GM12878 (cell line): ENCODE measurements around the gene TEKT5. TPM values are rescaled to one million over a fixed set of nuclear protein-coding genes. Genes with fewer than 3 reads are reported as not detected.

Source experiments
- ATAC-seq: fragments of 200-7000 bp; cut with Tn5 transposase; 3 replicates; pipeline ENCODE4 v1.9.1; 2020; ENCODE audit warnings: mild to moderate bottlenecking, moderate library complexity
- BruUV-seq: library from RNA; stranded (reverse); fragments of 400-500 nt; replicated peaks from 2 replicates; lab custom pipeline; 2021; lab: Mats Ljungman, UMichigan
- CTCF ChIA-PET: fragments of 300-600 bp; sonication (Branson Sonifier 250); formaldehyde crosslinking; extraction: SDS; loops from one replicate; lab custom pipeline; 2021; ENCODE audit warnings: inconsistent platforms; lab: Yijun Ruan, JAX
- POLR2A ChIA-PET: fragments of 350-600 bp; formaldehyde crosslinking; extraction: SDS; loops from one replicate; lab custom pipeline; 2021; ENCODE audit warnings: inconsistent platforms; lab: Charles Lee
- RAD21 ChIA-PET: fragments of 300-600 bp; sonication (Branson Sonifier 250); formaldehyde crosslinking; loops from one replicate; lab custom pipeline; 2023; ENCODE audit warnings: antibody characterized with exemption; ENCODE audit not compliant: unreplicated experiment; lab: Charles Lee
- SMC1A ChIA-PET: fragments of 300-600 bp; sonication (Branson Sonifier 250); formaldehyde crosslinking; loops from one replicate; lab custom pipeline; 2023; ENCODE audit not compliant: unreplicated experiment, uncharacterized antibody; lab: Charles Lee
- DNase-seq: peaks from one replicate; pipeline ENCODE4 v3.0.0-alpha.2; 2011; ENCODE audit warnings: low read depth, low spot score
- FAIRE-seq: peaks from 3 replicates; lab custom pipeline; 2011; peaks lifted over from hg19 to GRCh38; lab: Jason Lieb, UNC
- H2AFZ ChIP-seq: 2 replicates; pipeline ENCODE4 v1.6.0; 2011; ENCODE audit warnings: low read depth, low read length, control low read depth; ENCODE audit not compliant: control insufficient read depth
- H3K27ac ChIP-seq: 2 replicates; pipeline ENCODE4 v1.5.1; 2011; ENCODE audit warnings: control low read depth; ENCODE audit not compliant: control insufficient read depth, insufficient read depth
- H3K27me3 ChIP-seq, 2 experiments: replicated peaks in 1 of 2; 2 replicates each; pipeline versions ENCODE4 v1.6.0 to v1.6.1; 2011; ENCODE audit warnings: low read length in 1 of 2; ENCODE audit not compliant: control insufficient read depth in 2 of 2, insufficient read depth in 2 of 2
- H3K36me3 ChIP-seq, 2 experiments: 2 replicates each; pipeline ENCODE4 v1.5.1; 2011; ENCODE audit warnings: low read length in 1 of 2; ENCODE audit not compliant: control insufficient read depth in 2 of 2, insufficient read depth in 2 of 2
- H3K4me1 ChIP-seq: 2 replicates; pipeline ENCODE4 v1.6.1; 2011; ENCODE audit warnings: mild to moderate bottlenecking, low read length, moderate library complexity, mixed read lengths; ENCODE audit not compliant: control insufficient read depth, insufficient read depth
- H3K4me2 ChIP-seq: 2 replicates; pipeline ENCODE4 v1.6.0; 2011; ENCODE audit warnings: control low read depth; ENCODE audit not compliant: control insufficient read depth, insufficient read depth
- H3K4me3 ChIP-seq: fragments of 200-600 bp; sonication (generic); 2 replicates; pipeline ENCODE4 v1.5.1; 2016
- H3K79me2 ChIP-seq: 2 replicates; pipeline ENCODE4 v1.6.0; 2011; ENCODE audit warnings: low read length; ENCODE audit not compliant: control insufficient read depth, insufficient read depth
- H3K9ac ChIP-seq: 2 replicates; pipeline ENCODE4 v1.8.0; 2011; ENCODE audit warnings: low read length, control low read depth, mixed read lengths; ENCODE audit not compliant: control insufficient read depth, insufficient read depth
- H3K9me3 ChIP-seq: replicated peaks from 3 replicates; pipeline ENCODE4 v1.5.1; 2011; ENCODE audit warnings: mild to moderate bottlenecking, low read length; ENCODE audit not compliant: control insufficient read depth, insufficient read depth
- H4K20me1 ChIP-seq: 2 replicates; pipeline ENCODE4 v1.6.0; 2011; ENCODE audit not compliant: control insufficient read depth, insufficient read depth
- CREB1 ChIP-seq: IDR thresholded peaks from 2 replicates; pipeline ENCODE4 v1.6.1; 2012; ENCODE audit warnings: low read depth, mild to moderate bottlenecking, inconsistent platforms
- LARP7 ChIP-seq: fragments of 450-650 bp; IDR thresholded peaks from 2 replicates; pipeline ENCODE4 v1.6.1; 2017; ENCODE audit warnings: mild to moderate bottlenecking
- NFIC ChIP-seq: IDR thresholded peaks from 2 replicates; pipeline ENCODE4 v1.6.1; 2012; ENCODE audit warnings: low read depth, mild to moderate bottlenecking, inconsistent platforms, low read length, moderate library complexity
- NFXL1 ChIP-seq: fragments of 450-650 bp; IDR thresholded peaks from 2 replicates; pipeline ENCODE4 v1.6.1; 2017; ENCODE audit warnings: antibody characterized with exemption, mild to moderate bottlenecking, borderline replicate concordance
- RFX5 ChIP-seq: IDR thresholded peaks from 2 replicates; pipeline ENCODE4 v1.6.1; 2011; ENCODE audit warnings: low read depth, low read length, improper control_type of control experiment
- SMAD5 ChIP-seq: IDR thresholded peaks from 2 replicates; pipeline ENCODE4 v1.6.1; 2016; ENCODE audit warnings: antibody characterized with exemption, low read depth
- SMC3 ChIP-seq: IDR thresholded peaks from 2 replicates; pipeline ENCODE4 v1.6.1; 2011; ENCODE audit warnings: low read length, improper control_type of control experiment, borderline replicate concordance
- SREBF1 ChIP-seq: IDR thresholded peaks from 2 replicates; pipeline ENCODE4 v1.6.1; 2012; ENCODE audit warnings: mild to moderate bottlenecking, low read length
- SREBF2 ChIP-seq: IDR thresholded peaks from 2 replicates; pipeline ENCODE4 v1.6.1; 2012; ENCODE audit warnings: mild to moderate bottlenecking, low read length
- ZNF217 ChIP-seq: fragments of 450-650 bp; IDR thresholded peaks from 2 replicates; pipeline ENCODE4 v1.6.1; 2017; ENCODE audit warnings: antibody characterized with exemption, mild to moderate bottlenecking
- ZNF384 ChIP-seq: IDR thresholded peaks from 2 replicates; pipeline ENCODE4 v1.6.1; 2012; ENCODE audit warnings: low read depth, mild to moderate bottlenecking, low read length, improper control_type of control experiment, borderline replicate concordance
- ZSCAN29 ChIP-seq: fragments of 450-650 bp; IDR thresholded peaks from 2 replicates; pipeline ENCODE4 v1.6.1; 2017; ENCODE audit warnings: mild to moderate bottlenecking, moderate library complexity
- WGBS: methylation state at CpG from one replicate; pipeline ENCODE4 v1.1.6; 2016; ENCODE audit warnings: low lambda C conversion rate; ENCODE audit not compliant: insufficient replicate concordance, insufficient coverage; ENCODE audit errors: missing lambda C conversion rate; 5-methylcytosine and 5-hydroxymethylcytosine counted together
- in situ Hi-C: fragments of 300-500 bp; cut with MboI; formaldehyde crosslinking; loops from 9 replicates; pipeline ENCODE4 v1.14.3; 2018; ENCODE audit warnings: mixed read lengths
- intact Hi-C: fragments of 100-400 bp; cut with micrococcal nuclease; formaldehyde crosslinking; loops from one replicate; pipeline ENCODE4 v1.14.2; 2022; ENCODE audit not compliant: unreplicated experiment
- polyA plus RNA-seq, 11 experiments: library from polyadenylated mRNA; depleted of rRNA in 4 of 11; unstranded in 6 of 11; stranded (reverse) in 5 of 11; fragments of >200 nt; fragmentation: Nextera tagmentation in 4 of 11; fragmentation: Illumina TruSeq in 1 of 11; extraction: Ambion mirVana in 4 of 11; extraction: Trizol in 1 of 11; gene quantifications; 1 replicate in 1 of 11; 2 replicates in 10 of 11; pipeline versions ENCODE4 v1.2.1 to v1.2.3, GENCODE V29; 2011 to 2016; ENCODE audit warnings: inconsistent platforms in 2 of 11, missing spikeins in 2 of 11, low read depth in 1 of 11
- total RNA-seq, 4 experiments: library from RNA; depleted of rRNA in 3 of 4; stranded (reverse); fragments of >200 nt in 3 of 4; fragmentation: Illumina TruSeq in 1 of 4; extraction: Trizol in 1 of 4; gene quantifications; 2 replicates each; pipeline versions ENCODE4 v1.2.1 to v1.2.3, GENCODE V29; 2013 to 2021
- TF ChIP-seq, protein P1 (sequence below): fragments of 450-650 bp; formaldehyde crosslinking; IDR thresholded peaks from 2 replicates; pipeline ENCODE4 v1.5.0; 2022; ENCODE audit warnings: mild to moderate bottlenecking, missing genetic modification characterization
- TF ChIP-seq, protein P2 (sequence below), 3 experiments: IDR thresholded peaks in 2 of 3; conservative IDR thresholded peaks in 1 of 3; 2 replicates each; pipeline ENCODE4 v1.5.1; 2011; ENCODE audit warnings: low read depth in 3 of 3, low read length in 3 of 3, mild to moderate bottlenecking in 3 of 3, control low read depth in 2 of 3, moderate library complexity in 2 of 3, inconsistent platforms in 1 of 3, mixed read lengths in 1 of 3; ENCODE audit not compliant: control insufficient read depth in 2 of 3, insufficient read depth in 1 of 3; ENCODE audit errors: extremely low read depth in 1 of 3
- TF ChIP-seq, protein P3 (sequence below): IDR thresholded peaks from 2 replicates; pipeline ENCODE4 v1.6.1; 2011; ENCODE audit warnings: low read depth, mild to moderate bottlenecking, low read length, moderate library complexity, borderline replicate concordance; ENCODE audit errors: extremely low read depth

TEKT5 gene
- total and polyA plus RNA-seq, 10 of the 15 experiments (the other 5 are each of a cell fraction or from before 2014, with no cell fraction given): 0.19 to 2.2 (median 0.68) TPM; not detected in 1

DNA sequence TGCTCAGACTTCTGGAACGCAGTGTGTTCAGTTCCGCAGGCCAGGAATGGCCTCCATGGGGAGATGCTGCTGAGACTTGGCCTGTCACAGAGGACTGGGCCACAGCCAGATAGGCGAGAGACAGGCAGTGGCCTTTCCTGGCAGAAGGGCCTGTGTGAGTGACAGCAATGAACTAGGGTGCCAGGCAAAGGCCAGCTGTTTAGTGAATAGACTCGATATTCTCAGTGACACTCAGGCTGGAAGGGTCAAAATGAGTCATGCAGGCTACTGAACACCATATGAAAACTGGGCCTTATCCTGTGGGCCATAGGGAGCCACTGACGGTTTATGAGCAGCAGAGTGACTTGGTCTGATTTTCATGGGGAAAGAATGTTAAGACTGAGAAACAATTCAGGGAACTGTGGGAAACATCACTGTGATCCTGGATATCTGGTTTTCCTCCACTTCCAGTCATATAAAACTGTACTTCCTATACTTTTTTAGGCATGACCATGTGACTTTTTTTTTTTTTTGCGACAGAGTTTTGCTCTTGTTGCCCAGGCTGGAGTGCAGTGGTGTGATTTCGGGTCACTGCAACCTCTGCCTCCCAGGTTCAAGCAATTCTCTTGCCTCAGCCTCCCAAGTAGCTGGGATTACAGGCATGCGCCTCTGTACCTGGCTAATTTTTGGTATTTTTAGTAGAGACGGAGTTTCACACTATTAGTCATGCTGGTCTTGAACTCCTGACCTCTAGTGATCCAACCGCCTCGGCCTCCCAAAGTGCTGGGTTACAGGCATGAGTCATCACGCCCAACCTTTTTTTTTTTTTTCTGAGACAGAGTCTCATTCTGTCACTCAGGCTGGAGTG is 43.7 kb upstream of the TEKT5 start:
- Histone ChIP-seq H3K27ac (peak overlapping the region; percentile 82), H3K79me2 (no peaks in the 10 kb centered on the region; the same call in 1 of the 2 replicates), H3K36me3 (no peaks in the 10 kb centered on the region), H3K9ac (peak overlapping the region; percentile 33), H3K4me2 (peak overlapping the region; percentile 69), H4K20me1 (no peaks in the 10 kb centered on the region), H3K4me3 (peak overlapping the region; percentile 37; the same call in 1 of the 2 replicates), H3K27me3 (no peaks in the 10 kb centered on the region), H2AFZ (peak overlapping the region; percentile 46), H3K4me1 (peaks cover 46% of the 10 kb centered on the region), H3K9me3 (no peaks in the 10 kb centered on the region)
- intact Hi-C loops (loop anchor here (2.0 to 5.0 kb wide), 4 partner anchors 74 to 426 kb away; partner anchors contain the start of genes ATF7IP2 and CIITA), in situ Hi-C loops (loop anchor here (5.0 to 10.0 kb wide), 4 partner anchors 226 to 1594 kb away; no protein-coding TSS in a partner anchor)
- WGBS: under 1% methylated on average over 11 of the region's 12 CpGs
- ChIA-PET SMC1A (interaction anchor here (0.9 to 6.0 kb wide), 23 partner anchors 14 to 424 kb away, joined by 3 to 104 read pairs (median 5); partner anchors contain the start of gene CIITA), RAD21 (interaction anchor here (0.6 to 5.6 kb wide), 36 partner anchors 15 to 912 kb away, joined by 3 to 85 read pairs (median 4); partner anchors contain the start of gene CIITA), CTCF (interaction anchor here (0.7 to 7.7 kb wide), 25 partner anchors 27 to 424 kb away, joined by 3 to 191 read pairs (median 5); partner anchors contain the start of gene CIITA), POLR2A (interaction anchor here (0.6 to 4.0 kb wide), 13 partner anchors 15 to 403 kb away, joined by 3 to 25 read pairs (median 5); partner anchors contain the start of gene CIITA)
- ATAC-seq (peak; percentile 84), DNase-seq (peak; percentile 82), FAIRE-seq (peak; percentile 77)
- no TSS peak for BruUV-seq
- peak; percentile 55 for TF ChIP-seq ZNF384
- TF ChIP-seq ZNF217: peak; percentile 96
- TF ChIP-seq, protein P1, sequence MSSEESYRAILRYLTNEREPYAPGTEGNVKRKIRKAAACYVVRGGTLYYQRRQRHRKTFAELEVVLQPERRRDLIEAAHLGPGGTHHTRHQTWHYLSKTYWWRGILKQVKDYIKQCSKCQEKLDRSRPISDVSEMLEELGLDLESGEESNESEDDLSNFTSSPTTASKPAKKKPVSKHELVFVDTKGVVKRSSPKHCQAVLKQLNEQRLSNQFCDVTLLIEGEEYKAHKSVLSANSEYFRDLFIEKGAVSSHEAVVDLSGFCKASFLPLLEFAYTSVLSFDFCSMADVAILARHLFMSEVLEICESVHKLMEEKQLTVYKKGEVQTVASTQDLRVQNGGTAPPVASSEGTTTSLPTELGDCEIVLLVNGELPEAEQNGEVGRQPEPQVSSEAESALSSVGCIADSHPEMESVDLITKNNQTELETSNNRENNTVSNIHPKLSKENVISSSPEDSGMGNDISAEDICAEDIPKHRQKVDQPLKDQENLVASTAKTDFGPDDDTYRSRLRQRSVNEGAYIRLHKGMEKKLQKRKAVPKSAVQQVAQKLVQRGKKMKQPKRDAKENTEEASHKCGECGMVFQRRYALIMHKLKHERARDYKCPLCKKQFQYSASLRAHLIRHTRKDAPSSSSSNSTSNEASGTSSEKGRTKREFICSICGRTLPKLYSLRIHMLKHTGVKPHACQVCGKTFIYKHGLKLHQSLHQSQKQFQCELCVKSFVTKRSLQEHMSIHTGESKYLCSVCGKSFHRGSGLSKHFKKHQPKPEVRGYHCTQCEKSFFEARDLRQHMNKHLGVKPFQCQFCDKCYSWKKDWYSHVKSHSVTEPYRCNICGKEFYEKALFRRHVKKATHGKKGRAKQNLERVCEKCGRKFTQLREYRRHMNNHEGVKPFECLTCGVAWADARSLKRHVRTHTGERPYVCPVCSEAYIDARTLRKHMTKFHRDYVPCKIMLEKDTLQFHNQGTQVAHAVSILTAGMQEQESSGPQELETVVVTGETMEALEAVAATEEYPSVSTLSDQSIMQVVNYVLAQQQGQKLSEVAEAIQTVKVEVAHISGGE (CRISPR knock-in tag): no peak
- peak; percentile 70 for TF ChIP-seq NFIC
- no peak for TF ChIP-seq SMAD5
- TF ChIP-seq RFX5: no peak
- TF ChIP-seq, protein P2, sequence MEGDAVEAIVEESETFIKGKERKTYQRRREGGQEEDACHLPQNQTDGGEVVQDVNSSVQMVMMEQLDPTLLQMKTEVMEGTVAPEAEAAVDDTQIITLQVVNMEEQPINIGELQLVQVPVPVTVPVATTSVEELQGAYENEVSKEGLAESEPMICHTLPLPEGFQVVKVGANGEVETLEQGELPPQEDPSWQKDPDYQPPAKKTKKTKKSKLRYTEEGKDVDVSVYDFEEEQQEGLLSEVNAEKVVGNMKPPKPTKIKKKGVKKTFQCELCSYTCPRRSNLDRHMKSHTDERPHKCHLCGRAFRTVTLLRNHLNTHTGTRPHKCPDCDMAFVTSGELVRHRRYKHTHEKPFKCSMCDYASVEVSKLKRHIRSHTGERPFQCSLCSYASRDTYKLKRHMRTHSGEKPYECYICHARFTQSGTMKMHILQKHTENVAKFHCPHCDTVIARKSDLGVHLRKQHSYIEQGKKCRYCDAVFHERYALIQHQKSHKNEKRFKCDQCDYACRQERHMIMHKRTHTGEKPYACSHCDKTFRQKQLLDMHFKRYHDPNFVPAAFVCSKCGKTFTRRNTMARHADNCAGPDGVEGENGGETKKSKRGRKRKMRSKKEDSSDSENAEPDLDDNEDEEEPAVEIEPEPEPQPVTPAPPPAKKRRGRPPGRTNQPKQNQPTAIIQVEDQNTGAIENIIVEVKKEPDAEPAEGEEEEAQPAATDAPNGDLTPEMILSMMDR (IDR thresholded peaks at IDR 0.05 in 2 of 3, conservative IDR thresholded peaks at IDR 0.05 in 1 of 3; ENCODE audit: control insufficient read depth in 2 of 3, extremely low read depth in 1 of 3, insufficient read depth in 1 of 3, low read depth in 3 of 3, low read length in 3 of 3): no peak
- TF ChIP-seq SREBF1: no peak
- TF ChIP-seq LARP7: no peak
- no peak for TF ChIP-seq SREBF2
- TF ChIP-seq SMC3: peak; percentile 11; the same call in 1 of the 2 replicates
- TF ChIP-seq ZSCAN29: no peak
- TF ChIP-seq NFXL1: no peak
- peak; percentile 28; the same call in 1 of the 2 replicates for TF ChIP-seq CREB1
- TF ChIP-seq, protein P3, sequence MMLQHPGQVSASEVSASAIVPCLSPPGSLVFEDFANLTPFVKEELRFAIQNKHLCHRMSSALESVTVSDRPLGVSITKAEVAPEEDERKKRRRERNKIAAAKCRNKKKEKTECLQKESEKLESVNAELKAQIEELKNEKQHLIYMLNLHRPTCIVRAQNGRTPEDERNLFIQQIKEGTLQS: no peak
